HG02678 (cell line): Measurements from ENCODE around the gene RGPD3.
"Not testable (repeated sequence)": the region's sequence is repeated elsewhere in the genome, so short reads cannot be mapped to it uniquely, and the experiment has no call there.

Experiments
- ATAC-seq: cut with Tn5 transposase; IDR thresholded peaks from one replicate; pipeline ENCODE4 v1.9.1; 2021; ENCODE audit warnings: mild to moderate bottlenecking, moderate library complexity; ENCODE audit not compliant: unreplicated experiment

The RGPD3 gene

DNA sequence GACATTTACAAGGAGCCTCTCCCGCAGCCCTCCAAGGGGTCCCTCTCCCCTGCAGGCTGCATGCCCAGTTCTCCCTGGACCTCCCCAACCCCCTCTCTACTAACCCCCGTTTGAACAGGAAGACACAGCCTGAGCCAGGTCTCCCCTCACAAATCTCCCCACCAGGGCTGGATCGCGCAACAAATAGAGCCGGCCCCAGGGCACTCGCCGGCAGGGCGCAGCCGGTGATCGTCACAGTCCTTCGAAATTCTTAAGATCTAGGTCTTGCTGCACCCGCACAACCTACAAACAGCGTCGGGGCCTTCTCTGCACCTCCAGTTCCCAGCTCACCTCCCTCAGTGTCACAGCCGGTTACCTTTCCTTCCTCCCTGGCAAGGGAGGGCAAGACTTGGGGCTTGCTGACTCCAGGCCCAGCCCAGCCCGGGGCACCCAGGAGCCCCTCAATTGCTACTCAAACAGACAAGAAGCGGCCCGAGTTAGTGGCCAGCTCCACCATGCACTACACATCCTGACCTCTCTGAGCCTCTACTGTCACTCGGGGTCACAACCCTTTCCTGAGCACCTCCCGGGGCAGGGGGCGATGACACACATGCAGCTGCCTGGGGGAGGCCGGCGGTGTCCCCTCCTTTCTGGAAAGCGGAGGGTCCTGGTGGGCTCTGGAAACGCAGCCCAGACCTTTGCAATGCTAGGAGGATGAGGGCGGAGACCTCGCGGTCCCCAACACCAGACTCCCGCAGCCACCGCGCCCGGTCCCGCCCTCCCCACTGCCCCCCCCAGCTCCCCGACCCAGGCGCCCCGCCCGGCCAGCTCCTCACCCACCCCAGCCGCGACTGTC, 18.6 kb upstream of the RGPD3 start, which contains the start of gene CD8B2:
Gene CD8B2 (plus strand): TSS at position 814 of the 835 bp plus-strand sequence. CDS start 63 bp downstream, outside the sequence.
- not testable (repeated sequence) for ATAC-seq

DNA sequence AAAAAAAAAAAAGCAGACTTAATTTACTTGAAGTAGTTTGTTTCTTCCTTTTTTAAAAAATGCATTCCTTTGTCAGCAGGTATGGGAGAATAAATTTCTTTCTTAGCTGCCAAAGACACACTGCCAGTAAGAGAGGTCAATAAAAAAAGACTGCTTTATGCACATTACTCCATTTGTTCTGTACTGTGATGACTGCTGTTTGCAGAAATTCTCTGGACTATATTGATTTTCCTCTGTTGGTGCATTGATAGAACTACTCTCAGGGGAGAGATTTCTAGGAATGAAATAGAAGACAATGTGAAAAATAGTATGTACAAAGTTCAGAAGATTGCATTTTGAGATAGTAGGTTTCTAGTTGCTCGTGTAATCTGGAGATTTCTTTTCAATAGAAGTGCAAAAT, 11.3 kb upstream of the RGPD3 start:
- ATAC-seq = not testable (repeated sequence)

GRCh38 chr2:106477647-106478046, 9.4 kb upstream of the RGPD3 start:
- ATAC-seq = not testable (repeated sequence)

DNA sequence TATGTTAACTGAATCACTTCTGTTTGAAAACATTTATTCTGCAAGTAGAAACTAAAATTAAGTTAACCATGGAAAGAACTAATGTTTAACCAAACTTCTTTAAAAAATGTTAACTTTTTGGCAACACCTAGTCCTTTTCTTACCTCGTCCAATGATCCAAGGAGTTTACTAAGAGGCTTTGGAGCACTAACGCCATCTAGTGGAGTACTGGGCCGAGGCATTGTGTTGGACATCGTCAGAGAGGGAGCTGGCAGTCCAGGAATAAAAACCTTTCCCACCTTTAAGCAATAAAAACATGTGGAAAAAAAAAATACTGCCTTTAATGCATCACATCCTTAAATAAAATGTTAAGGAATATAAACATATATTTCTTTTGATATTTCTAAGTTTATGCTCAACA, 2.4 kb upstream of the RGPD3 start:
- ATAC-seq = not testable (repeated sequence)

DNA sequence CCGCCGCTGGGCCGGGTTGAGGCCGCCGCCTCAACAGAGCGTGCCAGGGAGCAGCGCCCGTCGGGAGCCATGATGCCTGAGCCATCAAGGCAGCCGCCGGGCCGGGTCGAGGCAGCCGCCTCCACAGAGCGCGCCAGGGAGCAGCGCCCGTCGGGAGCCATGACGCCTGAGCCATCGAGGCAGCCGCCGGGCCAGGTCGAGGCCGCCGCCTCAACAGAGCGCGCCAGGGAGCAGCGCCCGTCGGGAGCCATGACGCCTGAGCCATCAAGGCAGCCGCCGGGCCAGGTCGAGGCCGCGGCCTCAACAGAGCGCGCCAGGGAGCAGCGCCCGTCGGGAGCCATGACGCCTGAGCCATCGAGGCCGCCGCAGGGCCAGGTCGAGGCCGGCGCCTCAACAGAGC, 697 bp downstream of the RGPD3 start:
- ATAC-seq = not testable (repeated sequence)

- not testable (repeated sequence) for ATAC-seq
These were observed 6.3 kb downstream of the RGPD3 start for GRCh38 chr2:106461882-106462281.

DNA sequence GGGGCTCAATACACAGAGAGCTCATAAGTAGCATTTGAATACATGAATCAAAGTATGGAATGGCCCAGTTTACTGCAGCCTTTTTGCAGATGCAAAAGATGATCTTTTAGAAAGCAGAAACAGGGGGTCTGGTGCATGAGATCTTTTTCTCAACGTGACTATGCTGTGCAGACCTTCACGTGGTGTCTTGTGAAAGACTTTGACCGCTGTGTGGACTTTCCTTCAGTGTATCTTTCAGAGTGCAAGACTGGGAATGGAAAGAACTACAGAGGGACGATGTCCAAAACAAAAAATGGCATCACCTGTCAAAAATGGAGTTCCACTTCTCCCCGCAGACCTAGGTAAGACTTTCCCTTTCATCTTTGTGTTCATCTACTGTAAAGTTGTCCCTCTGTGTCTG, 77.5 kb downstream of the RGPD3 start:
- ATAC-seq = not testable (repeated sequence)

- ATAC-seq = not testable (repeated sequence)
These were observed 79.3 kb downstream of the RGPD3 start for GRCh38 chr2:106388814-106389410.

GRCh38 chr2:106384548-106384947, 83.7 kb downstream of the RGPD3 start:
- ATAC-seq = not testable (repeated sequence)

DNA sequence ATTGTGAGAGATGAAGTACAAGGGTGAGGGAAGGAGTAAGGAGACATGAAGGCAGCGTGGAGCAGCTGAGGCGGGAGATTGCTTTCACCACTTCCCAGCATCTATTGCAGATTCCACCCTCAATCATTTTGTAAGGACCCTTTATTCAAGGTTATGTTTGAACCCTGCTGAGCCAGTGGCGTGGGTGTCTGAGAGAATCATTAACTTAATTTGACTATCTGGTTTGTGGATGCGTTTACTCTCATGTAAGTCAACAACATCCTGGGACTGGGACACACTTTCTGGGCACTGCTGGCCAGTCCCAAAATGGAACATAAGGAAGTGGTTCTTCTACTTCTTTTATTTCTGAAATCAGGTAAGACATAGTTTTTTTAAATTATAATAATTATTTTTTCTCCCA, 86.3 kb downstream of the RGPD3 start:
- not testable (repeated sequence) for ATAC-seq

- not testable (repeated sequence) for ATAC-seq
These were observed 88.6 kb downstream of the RGPD3 start for GRCh38 chr2:106379567-106379966.

DNA sequence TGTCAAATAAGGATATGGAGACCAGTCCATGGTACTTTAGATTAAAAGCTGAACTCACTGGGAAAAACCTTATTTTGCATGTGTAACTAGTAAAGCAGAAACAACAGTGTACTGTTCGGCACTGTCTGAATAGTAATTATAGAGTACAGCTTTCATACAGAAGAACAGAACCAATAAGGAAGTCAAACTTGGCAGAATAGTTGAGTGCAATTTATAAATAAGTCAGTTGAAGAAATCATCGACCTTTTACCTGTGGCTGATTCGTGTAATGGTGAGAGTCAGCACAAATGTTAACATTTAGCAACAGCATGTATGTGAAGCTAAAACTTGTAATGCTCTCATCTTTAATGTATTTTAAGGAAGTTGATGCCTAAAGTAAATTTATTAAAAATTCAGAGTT, 99.0 kb downstream of the RGPD3 start:
- not testable (repeated sequence) for ATAC-seq

- no peak for ATAC-seq
These were observed 101.9 kb downstream of the RGPD3 start for GRCh38 chr2:106366204-106366885.

DNA sequence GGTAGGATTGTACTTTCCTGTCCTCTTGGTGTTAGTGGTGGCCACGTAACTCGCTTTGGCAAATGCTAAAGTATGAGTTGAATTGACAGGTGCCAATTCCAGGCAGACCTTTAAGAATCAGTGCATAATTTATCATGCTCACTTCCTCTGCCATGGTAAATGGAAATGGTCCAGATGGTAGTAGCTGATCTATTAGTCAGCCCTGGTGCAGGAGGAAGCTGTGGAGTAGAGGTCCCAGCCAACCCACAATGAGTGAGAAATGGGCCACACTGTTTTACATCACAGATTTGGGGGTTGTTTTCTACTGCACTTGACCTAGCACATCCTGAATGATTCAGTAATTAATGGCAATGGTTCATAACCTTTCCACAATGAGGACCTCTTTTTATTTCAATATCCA, 104.4 kb downstream of the RGPD3 start:
- ATAC-seq = no peak

GRCh38 chr2:106362789-106363188, 105.4 kb downstream of the RGPD3 start:
- ATAC-seq = no peak

- ATAC-seq = no peak
These were observed 108.7 kb downstream of the RGPD3 start for GRCh38 chr2:106359512-106359911.

DNA sequence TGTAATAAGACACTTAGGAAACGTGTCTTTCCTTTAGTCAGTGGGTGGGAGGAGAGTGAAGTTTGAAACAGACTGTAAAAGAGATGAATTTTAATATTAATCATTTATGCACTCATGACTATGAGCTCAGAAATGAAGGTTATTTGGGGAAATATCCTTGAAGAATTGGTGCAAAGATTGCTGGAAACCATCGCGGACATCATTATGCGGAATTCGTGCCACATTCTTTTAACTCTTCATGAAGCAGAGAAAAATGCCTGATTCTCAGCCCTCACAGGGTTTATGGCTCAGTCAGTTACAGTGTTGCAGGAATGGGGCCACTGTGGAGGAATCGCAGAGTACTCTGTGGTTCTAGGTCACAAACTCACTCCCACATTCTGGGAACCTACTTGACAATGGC, 109.7 kb downstream of the RGPD3 start:
- no peak for ATAC-seq

DNA sequence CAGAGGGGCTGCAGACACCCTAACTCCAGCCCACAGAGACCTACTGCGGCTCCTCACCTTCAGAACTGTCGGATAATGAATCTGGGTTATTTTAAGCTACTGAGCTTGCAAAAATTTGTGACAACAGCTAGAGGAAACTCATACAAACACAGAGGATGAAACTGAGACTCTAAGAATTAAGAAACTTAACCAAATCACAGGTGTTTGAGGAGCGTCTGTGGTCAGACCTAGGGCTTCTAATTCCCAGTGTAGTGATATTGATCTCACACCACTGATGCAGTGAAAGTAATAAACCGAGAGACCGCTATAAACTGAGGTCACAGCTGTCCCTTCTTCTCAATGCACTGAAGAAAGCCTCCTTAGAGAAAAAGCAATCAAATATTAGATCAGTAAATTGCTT, 110.1 kb downstream of the RGPD3 start:
- peak; percentile 97 for ATAC-seq

GRCh38 chr2:106356291-106356690, 111.9 kb downstream of the RGPD3 start:
- ATAC-seq = no peak

DNA sequence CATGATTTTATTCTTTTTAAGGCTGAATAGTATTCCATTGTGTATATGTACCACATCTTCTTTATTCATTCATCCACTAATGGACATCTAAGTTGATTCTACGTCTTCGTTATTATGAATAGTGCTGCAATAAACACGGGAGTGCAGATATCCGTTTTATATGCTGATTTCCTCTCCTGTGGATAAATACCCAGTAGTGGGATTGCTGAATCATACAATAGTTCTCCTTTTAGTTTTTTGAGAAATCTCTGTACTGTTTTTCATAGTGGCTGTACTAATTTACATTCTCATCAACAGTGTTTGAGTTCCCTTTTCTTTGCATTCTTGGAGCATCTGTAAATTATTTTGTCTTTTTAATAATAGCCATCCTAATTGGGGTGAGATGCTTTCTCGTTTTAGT, 114.5 kb downstream of the RGPD3 start:
- ATAC-seq = no peak

- ATAC-seq = no peak
These were observed 117.2 kb downstream of the RGPD3 start for GRCh38 chr2:106350980-106351379.

DNA sequence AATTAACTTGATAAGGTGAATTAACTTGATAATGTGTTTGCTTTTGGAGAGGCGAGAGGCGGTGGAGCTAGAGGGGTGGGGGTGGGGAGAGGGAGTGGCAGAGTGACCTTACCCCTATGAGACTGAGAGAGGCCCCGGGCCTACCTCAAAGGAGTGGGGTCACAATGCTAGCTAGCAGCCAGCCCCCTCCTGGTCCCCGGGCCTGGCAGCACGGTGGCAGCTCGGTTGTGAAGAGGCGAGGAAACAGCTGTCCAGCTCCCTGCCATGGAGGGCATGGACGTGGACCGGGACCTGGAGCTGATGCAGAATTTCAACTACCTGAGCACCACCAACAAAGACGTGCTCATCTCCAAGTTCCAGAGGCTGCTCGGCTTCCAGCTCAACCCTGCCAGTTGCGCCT, 123.9 kb downstream of the RGPD3 start:
- no peak for ATAC-seq
